Measurements from ENCODE around the gene GSG1L. TPM values are rescaled to one million over a fixed set of nuclear protein-coding genes. Genes with fewer than 3 reads are reported as not detected.

Gene GSG1L
- total and polyA plus RNA-seq, 2 donors: 0.07 TPM; not detected in 1

DNA sequence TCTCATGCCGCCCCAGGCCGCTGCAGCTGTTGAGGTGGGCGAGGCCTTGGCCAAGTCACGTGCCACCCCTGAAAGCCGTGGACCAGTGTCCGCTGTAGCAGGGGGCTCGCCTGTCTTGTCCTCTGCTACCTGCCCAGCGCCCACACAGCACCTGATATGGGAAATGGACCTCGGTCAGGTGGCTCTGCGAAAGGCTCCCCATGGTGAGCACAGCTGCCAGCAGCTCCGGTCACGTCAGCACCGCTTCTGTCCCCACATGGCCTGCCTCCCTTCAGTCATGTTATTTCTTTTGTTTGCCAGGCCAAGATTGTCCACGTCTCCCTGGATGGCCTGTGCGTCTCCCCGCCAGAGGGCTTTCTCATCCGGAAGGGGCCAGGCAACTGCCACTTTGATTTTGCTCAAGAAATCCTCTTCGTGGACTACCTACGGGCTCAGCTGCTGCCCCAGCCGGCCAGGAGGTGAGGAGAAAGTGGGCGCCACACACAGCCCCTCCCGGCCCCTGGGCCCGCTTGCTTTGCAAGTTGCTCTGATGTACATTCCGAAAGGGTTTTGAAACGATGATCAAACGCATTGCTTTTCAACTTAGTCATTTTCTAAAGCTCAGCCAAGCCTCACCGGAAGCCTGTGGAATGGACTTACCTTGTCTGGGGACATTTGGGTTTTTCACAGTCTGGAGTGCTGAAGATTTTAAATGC, 293.8 kb downstream of the GSG1L start:
- WGBS: 97% methylated on average over 27 of the region's 27 CpGs
- Histone ChIP-seq H3K36me3 (ENCODE audit: control insufficient read depth in 2 of 2, insufficient read depth in 2 of 2, low read length in 1 of 2) (peaks cover 2 to 10% of the 10 kb centered on the region in 2 donors), H3K27ac (ENCODE audit: low read depth in 1 of 2, low read length in 1 of 2) (no peak overlapping the region), H3K4me3 (ENCODE audit: low read length in 2 of 2) (no peak overlapping the region), H3K4me1 (ENCODE audit: control insufficient read depth in 2 of 2, insufficient read depth in 2 of 2, low read length in 2 of 2) (no peaks in the 10 kb centered on the region), H3K9me3 (ENCODE audit: control insufficient read depth in 2 of 2, insufficient read depth in 1 of 2, low read length in 1 of 2) (no peaks in the 10 kb centered on the region), H3K27me3 (ENCODE audit: control insufficient read depth in 2 of 2, insufficient read depth in 1 of 2, low read length in 1 of 2) (no peaks in the 10 kb centered on the region)
- DNase-seq (ENCODE audit: low read depth in 6 of 9, low spot score in 9 of 9): no peak

DNA sequence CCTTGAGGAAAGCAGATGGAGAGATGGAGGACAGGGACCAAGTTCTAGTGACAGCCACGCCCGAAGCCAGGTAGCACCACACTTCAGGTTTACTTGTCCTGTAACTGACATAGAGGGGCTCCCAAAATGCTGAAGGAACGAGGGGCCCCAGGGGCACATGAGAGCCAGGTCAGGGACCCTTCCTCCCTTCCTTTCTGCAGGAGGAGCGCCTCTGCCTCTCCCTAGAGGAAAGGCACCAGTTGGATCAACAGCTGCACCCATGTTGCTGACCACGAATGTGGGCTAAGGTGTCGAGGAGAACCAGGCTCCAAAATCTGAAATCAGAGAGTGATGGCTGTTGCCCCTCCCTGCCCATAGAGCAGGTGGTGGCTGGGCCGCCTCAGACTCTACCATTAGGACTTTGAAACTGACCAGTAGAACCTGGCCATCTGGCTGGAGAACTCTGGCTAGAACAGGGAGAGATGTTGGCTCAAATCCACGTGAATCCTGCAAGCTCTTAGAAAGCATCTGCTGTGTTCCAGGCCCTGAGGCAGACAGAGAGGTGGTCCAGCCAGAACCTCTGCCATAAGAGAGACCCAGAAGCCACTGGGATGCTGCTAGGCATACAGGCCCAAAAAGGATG, 294.8 kb downstream of the GSG1L start:
- no peak overlapping the region for H3K27ac ChIP-seq (ENCODE audit: low read depth in 1 of 2, low read length in 1 of 2)
- no peaks in the 10 kb centered on the region for H3K4me1 ChIP-seq (ENCODE audit: control insufficient read depth in 2 of 2, insufficient read depth in 2 of 2, low read length in 2 of 2)
- peaks cover 2 to 11% of the 10 kb centered on the region in 2 donors for H3K36me3 ChIP-seq (ENCODE audit: control insufficient read depth in 2 of 2, insufficient read depth in 2 of 2, low read length in 1 of 2)
- no peaks in the 10 kb centered on the region for H3K27me3 ChIP-seq (ENCODE audit: control insufficient read depth in 2 of 2, insufficient read depth in 1 of 2, low read length in 1 of 2)
- WGBS: 94% methylated on average over 8 of the region's 8 CpGs
- no peaks in the 10 kb centered on the region for H3K9me3 ChIP-seq (ENCODE audit: control insufficient read depth in 2 of 2, insufficient read depth in 1 of 2, low read length in 1 of 2)
- DNase-seq (ENCODE audit: low read depth in 6 of 9, low spot score in 9 of 9): no peak
- no peak overlapping the region for H3K4me3 ChIP-seq (ENCODE audit: low read length in 2 of 2)

DNA sequence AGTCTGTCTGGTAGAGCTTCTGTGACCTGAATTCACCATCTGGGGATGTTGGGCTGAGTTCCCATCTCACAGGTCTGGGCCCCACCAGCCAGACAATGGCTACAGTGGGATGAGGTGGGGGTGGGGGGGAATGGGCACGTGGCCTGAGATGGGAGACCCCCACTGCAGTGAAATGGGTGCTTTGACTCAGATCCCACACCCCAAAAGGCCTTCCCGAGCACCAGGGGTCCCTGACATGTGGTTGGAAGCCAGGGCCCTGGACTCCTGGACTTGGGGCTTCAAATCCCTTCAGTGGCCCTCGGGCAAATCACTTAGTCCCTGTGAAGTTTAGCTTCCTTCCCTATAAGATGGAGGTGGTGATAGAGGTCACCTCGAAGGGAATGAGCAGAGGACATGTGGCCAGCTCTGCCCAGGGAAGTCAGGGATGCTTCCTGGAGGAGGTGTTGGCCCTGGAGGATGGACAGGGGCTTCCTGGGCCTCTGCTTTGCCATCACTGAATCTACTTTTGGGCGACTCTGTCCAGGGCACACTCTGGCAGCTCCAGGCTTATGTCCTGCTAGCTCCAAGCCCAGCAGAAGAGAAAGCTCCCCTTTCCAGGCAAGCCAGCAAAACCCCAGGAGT, 295.4 kb downstream of the GSG1L start:
- 95% methylated on average over 5 of the region's 5 CpGs for WGBS
- no peaks in the 10 kb centered on the region for H3K4me1 ChIP-seq (ENCODE audit: control insufficient read depth in 2 of 2, insufficient read depth in 2 of 2, low read length in 2 of 2)
- H3K36me3 ChIP-seq (ENCODE audit: control insufficient read depth in 2 of 2, insufficient read depth in 2 of 2, low read length in 1 of 2): peaks cover 2 to 11% of the 10 kb centered on the region in 2 donors
- H3K4me3 ChIP-seq (ENCODE audit: low read length in 2 of 2): no peak overlapping the region
- DNase-seq (ENCODE audit: low read depth in 6 of 9, low spot score in 9 of 9): no peak
- no peaks in the 10 kb centered on the region for H3K27me3 ChIP-seq (ENCODE audit: control insufficient read depth in 2 of 2, insufficient read depth in 1 of 2, low read length in 1 of 2)
- no peak overlapping the region for H3K27ac ChIP-seq (ENCODE audit: low read depth in 1 of 2, low read length in 1 of 2)
- no peaks in the 10 kb centered on the region for H3K9me3 ChIP-seq (ENCODE audit: control insufficient read depth in 2 of 2, insufficient read depth in 1 of 2, low read length in 1 of 2)

DNA sequence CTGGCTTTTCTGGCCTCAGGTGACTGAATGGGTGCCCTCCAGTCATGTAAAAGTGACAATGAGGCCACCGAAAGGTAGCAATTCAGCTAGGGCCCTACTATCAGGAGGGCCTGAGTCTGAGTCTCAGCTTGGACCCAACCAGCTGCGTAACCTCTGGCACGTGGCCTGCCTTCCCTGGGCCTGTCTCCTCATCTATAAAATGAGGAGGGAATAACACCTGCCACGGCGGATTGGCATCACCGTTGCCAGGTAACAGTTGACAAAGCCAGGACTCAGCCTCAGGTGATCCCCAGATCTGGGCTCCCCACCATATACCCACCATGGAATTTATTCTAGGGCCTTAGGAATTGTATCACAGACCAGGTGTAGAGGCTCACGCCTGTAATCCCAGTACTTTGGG, 296.4 kb downstream of the GSG1L start:
- no peak overlapping the region for H3K27ac ChIP-seq (ENCODE audit: low read depth in 1 of 2, low read length in 1 of 2)
- no peaks in the 10 kb centered on the region for H3K27me3 ChIP-seq (ENCODE audit: control insufficient read depth in 2 of 2, insufficient read depth in 1 of 2, low read length in 1 of 2)
- H3K9me3 ChIP-seq (ENCODE audit: control insufficient read depth in 2 of 2, insufficient read depth in 1 of 2, low read length in 1 of 2): no peaks in the 10 kb centered on the region
- no peak overlapping the region for H3K4me3 ChIP-seq (ENCODE audit: low read length in 2 of 2)
- WGBS: 98% methylated on average over 7 of the region's 7 CpGs
- H3K36me3 ChIP-seq (ENCODE audit: control insufficient read depth in 2 of 2, insufficient read depth in 2 of 2, low read length in 1 of 2): peaks cover 2 to 11% of the 10 kb centered on the region in 2 donors
- no peaks in the 10 kb centered on the region for H3K4me1 ChIP-seq (ENCODE audit: control insufficient read depth in 2 of 2, insufficient read depth in 2 of 2, low read length in 2 of 2)
- DNase-seq (ENCODE audit: low read depth in 6 of 9, low spot score in 9 of 9): no peak

DNA sequence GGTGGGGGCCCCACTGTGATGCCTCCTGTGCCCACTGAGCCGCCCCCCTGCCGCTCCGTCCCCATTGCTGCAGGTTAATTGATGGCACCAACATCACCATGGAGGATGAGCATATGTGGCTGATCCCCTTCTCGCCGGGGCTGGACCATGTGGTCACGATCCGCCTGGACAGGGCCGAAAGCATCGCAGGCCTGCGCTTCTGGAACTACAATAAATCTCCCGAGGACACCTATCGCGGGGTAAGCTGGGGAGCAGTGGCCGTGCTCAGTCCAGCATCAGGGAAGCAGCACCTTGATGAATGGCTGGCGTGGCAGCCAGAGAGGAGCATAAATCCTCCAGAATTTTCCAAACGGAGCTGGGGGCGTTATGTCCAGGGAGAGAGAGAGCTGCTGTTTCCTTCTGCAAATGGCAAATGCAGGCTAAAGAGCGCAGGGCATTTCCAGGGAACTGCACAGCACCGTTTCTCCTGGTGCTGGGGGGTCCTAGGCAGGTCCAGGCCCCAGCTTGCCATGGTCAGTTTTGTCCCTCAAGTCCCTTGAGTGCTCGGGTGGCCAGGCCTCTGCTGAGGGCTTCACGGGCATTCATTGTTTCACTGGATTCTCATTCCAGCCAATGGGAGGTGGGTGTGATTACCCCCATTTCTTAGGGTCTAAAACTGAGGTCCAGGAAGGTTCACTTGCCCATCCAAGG, 297.1 kb downstream of the GSG1L start:
- peaks cover 2 to 14% of the 10 kb centered on the region in 2 donors for H3K36me3 ChIP-seq (ENCODE audit: control insufficient read depth in 2 of 2, insufficient read depth in 2 of 2, low read length in 1 of 2)
- H3K27me3 ChIP-seq (ENCODE audit: control insufficient read depth in 2 of 2, insufficient read depth in 1 of 2, low read length in 1 of 2): no peaks in the 10 kb centered on the region
- no peak overlapping the region for H3K27ac ChIP-seq (ENCODE audit: low read depth in 1 of 2, low read length in 1 of 2)
- DNase-seq (ENCODE audit: low read depth in 6 of 9, low spot score in 9 of 9): no peak
- no peaks in the 10 kb centered on the region for H3K4me1 ChIP-seq (ENCODE audit: control insufficient read depth in 2 of 2, insufficient read depth in 2 of 2, low read length in 2 of 2)
- no peaks in the 10 kb centered on the region for H3K9me3 ChIP-seq (ENCODE audit: control insufficient read depth in 2 of 2, insufficient read depth in 1 of 2, low read length in 1 of 2)
- H3K4me3 ChIP-seq (ENCODE audit: low read length in 2 of 2): no peak overlapping the region
- WGBS: 98% methylated on average over 21 of the region's 21 CpGs

DNA sequence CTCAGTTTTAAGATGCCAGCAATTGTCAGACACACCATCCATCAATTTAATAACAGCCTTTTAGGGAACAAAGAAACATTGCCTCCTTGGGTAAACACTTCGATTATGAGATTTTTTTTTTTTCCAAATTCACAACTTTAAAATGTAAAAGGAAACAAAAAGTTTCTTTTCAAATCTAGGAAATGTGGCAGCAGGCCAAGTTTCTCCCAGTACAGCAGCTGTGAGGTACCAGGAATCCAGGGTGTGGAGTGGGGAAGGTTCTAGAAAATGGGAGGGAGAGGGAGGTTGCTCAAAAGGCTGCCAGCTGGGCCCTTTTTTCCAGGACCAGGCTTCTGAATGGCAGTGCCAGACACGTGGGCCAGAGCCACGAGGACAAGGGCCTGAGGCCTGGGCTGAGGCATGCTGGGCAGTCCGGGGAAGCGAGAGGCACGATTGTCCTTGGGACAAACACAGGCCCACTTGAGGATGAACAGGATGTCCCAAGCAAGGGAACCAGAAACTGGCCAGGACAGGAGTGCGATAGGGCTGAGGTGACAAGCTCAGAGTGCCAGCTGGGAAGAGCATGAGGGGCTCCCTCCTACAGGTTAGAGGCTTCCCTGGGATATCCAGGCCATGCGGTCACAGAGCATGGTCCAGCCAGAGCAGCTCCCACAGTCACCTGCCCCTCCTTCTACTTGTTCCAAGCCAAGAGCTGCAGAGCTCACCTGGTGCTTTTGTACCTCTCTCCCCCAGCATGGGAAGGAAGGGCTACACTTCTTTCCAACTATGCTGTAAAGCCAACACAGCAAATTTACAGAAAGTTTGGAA, 298.4 kb downstream of the GSG1L start:
- WGBS: 97% methylated on average over 8 of the region's 8 CpGs
- Histone ChIP-seq H3K27me3 (ENCODE audit: control insufficient read depth in 2 of 2, insufficient read depth in 1 of 2, low read length in 1 of 2) (no peaks in the 10 kb centered on the region), H3K27ac (ENCODE audit: low read depth in 1 of 2, low read length in 1 of 2) (no peak overlapping the region), H3K4me1 (ENCODE audit: control insufficient read depth in 2 of 2, insufficient read depth in 2 of 2, low read length in 2 of 2) (no peaks in the 10 kb centered on the region), H3K4me3 (ENCODE audit: low read length in 2 of 2) (no peak overlapping the region), H3K36me3 (ENCODE audit: control insufficient read depth in 2 of 2, insufficient read depth in 2 of 2, low read length in 1 of 2) (peaks cover 2 to 14% of the 10 kb centered on the region in 2 donors), H3K9me3 (ENCODE audit: control insufficient read depth in 2 of 2, insufficient read depth in 1 of 2, low read length in 1 of 2) (no peaks in the 10 kb centered on the region)
- DNase-seq (ENCODE audit: low read depth in 6 of 9, low spot score in 9 of 9): no peak

DNA sequence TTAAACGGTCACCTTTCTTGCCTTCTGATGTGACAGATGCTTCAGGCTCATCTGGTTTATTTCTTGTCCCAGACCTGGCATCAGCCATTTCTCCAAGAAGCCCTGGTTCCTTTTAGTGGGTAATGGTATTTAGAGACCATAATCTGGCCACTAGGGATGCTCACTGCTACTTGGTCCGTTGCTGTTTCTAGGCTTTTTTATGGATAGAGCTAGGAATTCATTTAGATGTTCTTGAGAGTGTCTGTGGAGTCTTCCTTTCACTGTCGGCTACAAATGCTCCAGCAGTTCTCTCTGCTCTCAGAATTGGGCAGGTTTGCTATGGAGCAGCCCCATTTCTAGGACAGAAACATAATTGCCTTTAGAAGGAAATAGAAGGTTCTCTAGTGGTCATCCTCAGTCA, 299.1 kb downstream of the GSG1L start:
- Histone ChIP-seq H3K27ac (ENCODE audit: low read depth in 1 of 2, low read length in 1 of 2) (no peak overlapping the region), H3K9me3 (ENCODE audit: control insufficient read depth in 2 of 2, insufficient read depth in 1 of 2, low read length in 1 of 2) (no peaks in the 10 kb centered on the region), H3K27me3 (ENCODE audit: control insufficient read depth in 2 of 2, insufficient read depth in 1 of 2, low read length in 1 of 2) (no peaks in the 10 kb centered on the region), H3K4me1 (ENCODE audit: control insufficient read depth in 2 of 2, insufficient read depth in 2 of 2, low read length in 2 of 2) (no peaks in the 10 kb centered on the region), H3K4me3 (ENCODE audit: low read length in 2 of 2) (no peak overlapping the region), H3K36me3 (ENCODE audit: control insufficient read depth in 2 of 2, insufficient read depth in 2 of 2, low read length in 1 of 2) (peaks cover 0 to 9% of the 10 kb centered on the region in 2 donors)
- DNase-seq (ENCODE audit: low read depth in 6 of 9, low spot score in 9 of 9): no peak
- 95% methylated on average over 3 of the region's 3 CpGs for WGBS

DNA sequence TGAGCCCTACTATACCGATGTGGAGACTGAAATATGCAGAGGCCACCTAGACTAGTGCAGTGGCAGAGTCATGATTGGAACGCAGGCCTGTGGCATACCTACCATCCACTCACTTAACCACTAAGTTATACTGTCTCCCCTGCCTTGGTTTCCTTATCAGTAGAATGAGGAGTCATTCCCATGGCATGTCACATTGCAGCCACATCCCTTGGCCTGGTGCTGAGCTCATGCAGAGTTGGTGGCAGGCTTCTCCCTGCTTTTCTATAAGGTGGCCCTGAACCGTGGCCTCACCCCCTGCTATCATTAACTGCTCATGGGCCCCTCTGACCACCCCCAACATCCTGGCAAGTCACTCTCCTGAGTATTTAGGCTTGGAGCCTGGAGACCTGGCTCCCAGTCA, 301.1 kb downstream of the GSG1L start:
- Histone ChIP-seq H3K27me3 (ENCODE audit: control insufficient read depth in 2 of 2, insufficient read depth in 1 of 2, low read length in 1 of 2) (no peaks in the 10 kb centered on the region), H3K36me3 (ENCODE audit: control insufficient read depth in 2 of 2, insufficient read depth in 2 of 2, low read length in 1 of 2) (peaks cover 0 to 9% of the 10 kb centered on the region in 2 donors), H3K9me3 (ENCODE audit: control insufficient read depth in 2 of 2, insufficient read depth in 1 of 2, low read length in 1 of 2) (no peaks in the 10 kb centered on the region), H3K4me3 (ENCODE audit: low read length in 2 of 2) (no peak overlapping the region), H3K27ac (ENCODE audit: low read depth in 1 of 2, low read length in 1 of 2) (no peak overlapping the region), H3K4me1 (ENCODE audit: control insufficient read depth in 2 of 2, insufficient read depth in 2 of 2, low read length in 2 of 2) (no peaks in the 10 kb centered on the region)
- DNase-seq (ENCODE audit: low read depth in 6 of 9, low spot score in 9 of 9): no peak
- WGBS: 96% methylated on average over 3 of the region's 3 CpGs

Measured in thymus (tissue), 11 donors.